Stimulated activated naive CD8-positive, alpha-beta T cell treated with anti-CD3 and anti-CD28 coated beads, Interleukin-15, amount 100 ng/mL, for 72 hours (primary cell): ENCODE measurements around the gene LMTK2.
"Not testable (repeated sequence)": the region's sequence is repeated elsewhere in the genome, so short reads cannot be mapped to it uniquely, and the experiment has no call there.

Experiments used
- ATAC-seq: fragments of 150-1000 bp; cut with Tn5 transposase; 2 replicates; pipeline ENCODE4 v1.10.0; 2021; ENCODE audit warnings: mild to moderate bottlenecking, moderate library complexity
- DNase-seq, 2 donors: peaks; one replicate each; pipeline ENCODE4 v3.0.0; 2021 to 2022
- H3K27ac Mint-ChIP-seq, 2 donors: one replicate each; pipeline ENCODE4 v1.8.0; 2022; ENCODE audit warnings: mild to moderate bottlenecking in 2 of 2, mixed read lengths in 2 of 2, moderate library complexity in 2 of 2
- H3K27me3 Mint-ChIP-seq: one replicate; pipeline ENCODE4 v1.8.0; 2022; ENCODE audit warnings: mixed read lengths
- H3K4me1 Mint-ChIP-seq: one replicate; pipeline ENCODE4 v1.8.0; 2022; ENCODE audit warnings: mild to moderate bottlenecking, mixed read lengths
- H3K4me3 Mint-ChIP-seq, 2 donors: one replicate each; pipeline ENCODE4 v1.8.0; 2022; ENCODE audit warnings: mild to moderate bottlenecking in 2 of 2, mixed read lengths in 2 of 2, moderate library complexity in 1 of 2
- H3K9me3 Mint-ChIP-seq, 2 donors: one replicate each; pipeline ENCODE4 v1.8.0; 2022; ENCODE audit warnings: mixed read lengths in 2 of 2

The LMTK2 gene

DNA sequence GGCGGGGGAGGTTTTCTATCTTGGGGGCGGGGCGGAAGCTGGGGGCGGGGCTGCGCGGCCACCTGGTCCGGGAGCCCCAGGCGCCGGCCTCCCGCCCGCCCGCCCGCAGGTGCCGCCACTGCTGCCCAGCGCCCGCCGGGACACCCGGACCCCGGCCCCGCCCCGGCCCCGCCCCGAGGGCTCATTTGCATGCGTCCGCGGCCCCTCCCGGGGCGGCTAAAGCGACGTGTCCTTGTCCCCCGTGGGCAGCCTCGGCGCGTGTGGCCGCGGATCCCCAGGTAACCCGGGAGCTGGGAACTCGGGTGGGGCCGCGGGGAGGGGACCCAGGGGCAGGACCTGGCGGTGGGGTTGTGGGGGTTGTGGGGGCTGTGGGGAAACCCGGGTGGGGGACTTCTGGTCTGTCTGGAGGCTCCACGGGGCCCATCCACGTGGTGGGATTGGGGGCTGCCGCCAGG is 104.6 kb downstream of the LMTK2 start, which contains the start of gene BHLHA15:
TSS of gene BHLHA15 (plus strand) at position 219 of the 455 bp plus-strand sequence. CDS start 871 bp downstream, outside the sequence.
- H3K9me3 Mint-ChIP-seq: no peaks in the 10 kb centered on the region
- H3K4me1 Mint-ChIP-seq: peaks cover 24% of the 10 kb centered on the region
- H3K27me3 Mint-ChIP-seq: no peaks in the 10 kb centered on the region
- ATAC-seq: peak; percentile 39
- H3K27ac Mint-ChIP-seq: peak within 1 kb of the TSS in 1 of 2 donors; percentile 82
- no peak for DNase-seq
- peak within 1 kb of the TSS; percentile 54 to 69 for H3K4me3 Mint-ChIP-seq

DNA sequence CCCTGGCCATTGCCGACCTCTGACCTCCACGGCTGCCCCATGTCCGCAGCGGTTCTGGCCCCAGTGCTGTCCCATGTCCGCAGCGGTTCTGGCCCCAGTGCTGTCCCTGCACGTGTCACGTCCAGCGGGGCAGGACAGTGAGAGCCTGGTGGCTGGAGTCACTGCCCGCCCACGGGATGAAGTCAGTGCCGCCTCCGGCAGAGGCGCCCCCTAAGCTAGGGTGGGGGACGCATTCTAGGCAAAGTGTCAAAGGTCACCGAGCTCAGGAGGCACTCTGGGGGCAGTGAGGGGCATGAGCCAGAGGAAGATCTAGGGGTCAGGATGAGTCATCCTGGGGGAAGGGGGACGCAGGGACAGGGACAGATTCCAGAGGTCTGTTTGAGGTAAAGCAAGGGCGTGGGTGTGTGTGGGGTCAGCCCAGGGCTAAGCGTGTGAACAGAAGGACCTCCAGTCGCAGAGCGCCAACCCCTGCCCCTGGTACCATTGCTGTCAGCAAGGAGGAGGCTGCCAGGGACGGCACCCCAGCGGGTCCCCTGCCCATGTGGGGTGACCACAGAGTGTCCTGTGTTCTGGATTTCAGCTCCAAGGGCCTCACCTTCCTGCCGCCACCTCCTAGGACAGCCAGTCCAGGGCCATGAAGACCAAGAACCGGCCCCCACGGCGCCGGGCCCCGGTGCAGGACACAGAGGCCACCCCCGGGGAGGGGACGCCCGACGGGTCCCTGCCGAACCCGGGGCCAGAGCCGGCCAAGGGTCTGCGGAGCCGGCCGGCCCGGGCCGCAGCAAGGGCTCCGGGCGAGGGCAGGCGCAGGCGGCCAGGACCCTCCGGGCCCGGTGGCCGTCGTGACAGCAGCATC is 105.2 kb downstream of the LMTK2 start:
- DNase-seq (no peak), ATAC-seq (peak; percentile 44)
- Mint-ChIP-seq H3K4me1 (peaks cover 24% of the 10 kb centered on the region), H3K27ac (peak overlapping the region in 1 of 2 donors; percentile 82), H3K27me3 (no peaks in the 10 kb centered on the region), H3K4me3 (peak overlapping the region; percentile 54 to 69), H3K9me3 (no peaks in the 10 kb centered on the region)

DNA sequence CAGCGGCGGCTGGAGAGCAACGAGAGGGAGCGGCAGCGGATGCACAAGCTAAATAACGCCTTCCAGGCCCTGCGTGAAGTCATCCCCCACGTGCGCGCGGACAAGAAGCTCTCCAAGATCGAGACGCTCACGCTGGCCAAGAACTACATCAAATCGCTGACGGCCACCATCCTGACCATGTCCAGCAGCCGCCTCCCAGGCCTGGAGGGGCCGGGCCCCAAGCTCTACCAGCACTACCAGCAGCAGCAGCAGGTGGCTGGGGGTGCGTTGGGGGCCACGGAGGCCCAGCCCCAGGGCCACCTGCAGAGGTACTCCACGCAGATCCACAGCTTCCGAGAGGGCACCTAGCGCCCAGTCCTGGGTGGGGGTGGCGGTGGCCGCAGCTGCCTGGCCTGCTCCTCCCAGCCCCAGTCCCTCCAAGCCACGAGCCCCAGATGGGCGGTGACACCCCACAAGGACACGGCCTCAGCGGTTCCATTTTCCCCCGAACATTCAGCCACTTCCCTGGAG is 105.9 kb downstream of the LMTK2 start:
- no peaks in the 10 kb centered on the region for H3K27me3 Mint-ChIP-seq
- H3K4me1 Mint-ChIP-seq: peaks cover 27% of the 10 kb centered on the region
- ATAC-seq (peak; percentile 18), DNase-seq (no peak)
- H3K27ac Mint-ChIP-seq: no peak overlapping the region
- peak overlapping the region in 1 of 2 donors; percentile 39 for H3K4me3 Mint-ChIP-seq
- no peaks in the 10 kb centered on the region for H3K9me3 Mint-ChIP-seq

DNA sequence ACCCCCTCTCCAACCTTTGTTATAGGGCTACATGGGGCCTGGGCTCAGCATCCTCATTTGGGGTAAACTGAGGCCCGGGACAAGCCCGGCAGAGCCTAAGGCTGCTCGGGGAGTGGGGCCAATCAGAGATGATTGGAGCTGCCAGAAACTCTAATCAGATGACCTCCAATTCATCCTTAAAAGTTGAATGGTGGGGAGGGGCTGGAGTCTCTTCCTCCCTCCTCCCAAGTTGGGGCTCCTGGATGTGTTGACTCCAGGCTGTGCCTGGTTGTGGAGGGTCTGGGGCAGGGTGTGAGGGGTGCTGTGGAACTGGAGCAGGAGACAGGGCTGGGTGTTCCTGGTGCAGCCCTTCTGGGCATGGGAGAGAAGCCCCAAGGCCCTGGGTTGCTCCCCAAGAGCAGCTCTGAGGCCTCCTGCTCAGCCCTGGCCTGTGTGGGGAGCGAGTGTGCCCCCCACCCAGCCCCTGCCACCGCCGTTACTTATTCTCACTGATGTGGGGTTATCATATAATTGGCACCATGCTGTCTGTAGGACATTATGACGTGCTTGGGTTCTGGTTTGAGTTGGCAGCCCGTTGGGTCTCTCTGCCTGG is 106.7 kb downstream of the LMTK2 start:
- Mint-ChIP-seq H3K4me3 (no peak overlapping the region), H3K27ac (peak overlapping the region in 1 of 2 donors; percentile 46), H3K9me3 (no peaks in the 10 kb centered on the region), H3K4me1 (peaks cover 35% of the 10 kb centered on the region), H3K27me3 (no peaks in the 10 kb centered on the region)
- no peak for DNase-seq
- no peak for ATAC-seq

DNA sequence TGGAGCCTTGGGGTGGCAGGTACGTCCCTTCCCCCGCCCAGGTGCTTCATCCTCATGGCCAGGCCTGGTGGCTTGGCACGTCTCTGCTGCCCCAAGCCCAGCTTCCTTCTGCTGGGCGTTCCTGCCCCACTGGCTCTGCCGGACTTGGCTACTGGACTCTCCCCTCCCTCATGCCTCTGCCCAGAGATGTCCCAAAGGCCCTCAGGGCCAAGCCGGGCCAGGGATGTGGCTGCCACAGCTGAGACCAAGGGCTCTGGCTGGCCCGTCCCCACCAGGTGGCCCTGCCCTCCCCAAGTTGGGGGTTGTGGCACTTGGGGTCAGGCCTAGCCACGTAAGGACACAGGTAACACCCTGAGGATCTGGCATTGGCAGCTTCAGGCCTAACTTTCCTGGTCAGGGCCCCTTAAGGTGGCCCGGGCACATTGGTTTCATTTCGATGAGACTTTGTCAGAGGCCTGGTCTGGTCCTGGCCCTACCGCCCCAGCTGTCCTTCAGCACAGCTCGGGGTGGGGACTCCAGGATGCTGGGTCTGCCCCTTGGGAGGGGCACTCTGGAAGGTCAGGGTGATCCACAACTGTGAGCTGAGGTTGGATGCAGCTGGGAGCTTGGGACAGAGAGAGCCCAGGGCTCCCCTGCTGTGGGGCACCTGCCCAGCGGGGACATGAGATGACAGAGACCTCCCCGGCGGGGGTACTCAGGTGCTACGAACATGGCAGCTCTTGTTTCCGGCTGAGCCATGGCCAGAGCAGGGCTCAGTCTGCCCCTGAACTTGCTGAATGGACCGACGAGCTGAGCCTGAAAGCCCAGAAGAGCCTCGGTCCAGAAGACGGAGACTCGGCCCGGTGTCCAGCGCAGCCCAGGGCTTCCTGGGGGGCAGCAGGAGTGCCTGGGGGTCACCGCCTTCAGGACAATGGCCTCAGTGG is 107.5 kb downstream of the LMTK2 start:
- H3K4me3 Mint-ChIP-seq: no peak overlapping the region
- DNase-seq: no peak
- ATAC-seq: peak; percentile 11
- peak overlapping the region in 1 of 2 donors; percentile 46 for H3K27ac Mint-ChIP-seq
- no peaks in the 10 kb centered on the region for H3K9me3 Mint-ChIP-seq
- H3K4me1 Mint-ChIP-seq: peaks cover 42% of the 10 kb centered on the region
- no peaks in the 10 kb centered on the region for H3K27me3 Mint-ChIP-seq

DNA sequence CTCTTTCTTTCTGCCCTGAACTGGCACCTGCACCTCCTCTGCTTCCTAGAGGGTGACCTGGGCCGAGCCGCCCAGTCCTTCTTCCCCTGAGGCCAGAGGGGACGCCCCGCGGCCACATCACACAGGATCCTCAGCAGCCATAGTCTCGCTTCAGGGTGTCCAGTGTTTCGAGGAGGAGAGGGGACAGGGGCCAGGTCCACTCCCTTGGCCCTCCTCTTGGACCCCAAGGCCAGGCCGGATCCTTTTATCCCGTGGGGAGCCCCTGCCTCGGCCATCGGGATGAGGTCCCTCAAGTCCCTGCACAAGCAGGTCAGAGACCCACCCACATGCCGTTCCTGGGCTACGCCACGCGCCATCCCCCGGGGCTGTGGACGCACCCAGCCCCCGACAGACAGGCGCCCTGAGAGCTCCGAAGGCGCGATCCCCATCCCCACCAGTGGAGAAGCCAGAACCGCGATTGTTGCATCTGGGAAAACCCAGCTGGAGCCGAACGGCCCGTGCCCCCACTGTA is 108.2 kb downstream of the LMTK2 start:
- no peak overlapping the region for H3K4me3 Mint-ChIP-seq
- no peaks in the 10 kb centered on the region for H3K9me3 Mint-ChIP-seq
- peaks cover 47% of the 10 kb centered on the region for H3K4me1 Mint-ChIP-seq
- H3K27me3 Mint-ChIP-seq: no peaks in the 10 kb centered on the region
- DNase-seq: no peak
- no peak for ATAC-seq
- no peak overlapping the region for H3K27ac Mint-ChIP-seq

DNA sequence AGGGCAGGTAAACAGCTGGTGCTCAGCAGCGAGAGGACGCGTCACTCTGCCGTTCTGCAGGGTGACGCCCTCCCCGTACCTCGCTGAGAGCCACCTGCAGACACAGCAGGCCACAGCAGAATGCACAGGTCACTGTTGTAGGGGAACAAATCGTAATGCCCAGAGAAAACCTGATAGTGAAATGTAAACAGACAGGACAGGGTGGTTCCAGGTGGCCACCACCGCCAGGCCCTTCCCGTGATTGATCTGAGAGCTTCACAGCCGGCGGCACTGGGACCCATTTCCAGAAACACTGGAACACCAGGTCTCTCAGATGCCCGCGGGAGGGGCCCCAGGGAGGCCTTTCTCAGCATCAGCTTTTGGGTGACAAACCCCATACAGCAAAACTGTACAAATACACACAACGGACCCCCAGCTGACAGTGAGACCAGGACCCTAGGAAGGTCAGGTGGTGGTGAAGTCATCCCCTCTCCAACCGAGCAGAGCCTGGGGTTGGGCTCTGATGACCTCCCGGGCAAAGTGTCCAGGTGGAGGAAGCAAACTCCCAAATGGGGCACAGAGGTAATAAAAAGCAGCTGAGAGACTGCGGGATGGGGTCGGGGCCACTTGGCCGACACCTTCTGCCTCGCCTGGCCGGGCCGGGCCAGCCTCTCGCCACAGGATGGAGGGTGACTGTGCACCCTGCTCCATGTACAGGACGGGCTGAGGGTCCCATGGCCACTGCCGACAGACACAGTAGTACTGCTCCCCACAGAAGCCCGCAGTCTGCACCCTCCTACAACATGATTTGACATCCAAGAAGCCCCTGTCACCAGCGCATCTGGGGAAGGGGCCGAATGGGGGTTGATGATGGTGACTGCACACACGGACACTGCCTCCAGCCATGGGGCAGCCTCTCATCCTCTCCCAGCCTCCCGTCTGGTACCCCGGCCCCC is 109.2 kb downstream of the LMTK2 start:
- no peak for DNase-seq
- Mint-ChIP-seq H3K27ac (peak overlapping the region in 1 of 2 donors; percentile 54), H3K27me3 (no peaks in the 10 kb centered on the region), H3K4me3 (no peak overlapping the region), H3K4me1 (peaks cover 43% of the 10 kb centered on the region), H3K9me3 (no peaks in the 10 kb centered on the region)
- ATAC-seq: no peak

DNA sequence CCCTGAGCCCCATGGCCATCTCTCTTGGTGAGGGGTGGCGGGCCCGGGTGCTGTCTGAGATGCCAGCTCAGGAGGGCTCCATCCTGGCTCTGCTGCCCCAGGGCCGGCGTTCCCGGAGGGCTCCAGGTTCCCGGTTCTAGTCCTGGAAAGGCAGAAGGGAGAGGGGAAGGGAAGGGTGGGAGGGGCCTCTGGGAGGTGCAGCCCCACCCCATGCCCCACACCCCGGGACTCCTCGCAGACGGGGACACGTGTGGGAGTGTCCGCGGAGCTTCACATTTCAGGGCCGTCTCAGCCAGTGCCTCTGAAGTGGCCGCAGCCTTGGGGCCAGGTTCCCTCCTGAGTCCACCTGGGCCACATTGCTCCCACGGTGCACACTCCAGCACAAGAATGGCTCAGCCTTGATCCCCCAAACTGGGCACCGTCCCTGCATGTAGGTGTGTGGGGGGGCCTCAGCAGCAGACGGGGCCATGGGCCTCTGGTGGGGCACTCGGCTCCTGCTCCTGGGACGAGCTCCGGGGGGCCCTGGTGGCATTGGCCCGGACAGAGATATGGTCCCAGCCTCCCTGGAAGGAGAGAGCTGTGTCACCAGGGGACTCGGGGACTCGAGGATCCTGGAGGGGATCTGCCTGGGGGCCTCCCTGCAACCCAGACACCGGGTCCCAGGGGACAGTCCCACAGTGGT is 110.4 kb downstream of the LMTK2 start:
- Mint-ChIP-seq H3K27me3 (no peaks in the 10 kb centered on the region), H3K9me3 (no peaks in the 10 kb centered on the region), H3K4me3 (no peak overlapping the region), H3K27ac (no peak overlapping the region), H3K4me1 (peaks cover 36% of the 10 kb centered on the region)
- DNase-seq (no peak), ATAC-seq (no peak)

DNA sequence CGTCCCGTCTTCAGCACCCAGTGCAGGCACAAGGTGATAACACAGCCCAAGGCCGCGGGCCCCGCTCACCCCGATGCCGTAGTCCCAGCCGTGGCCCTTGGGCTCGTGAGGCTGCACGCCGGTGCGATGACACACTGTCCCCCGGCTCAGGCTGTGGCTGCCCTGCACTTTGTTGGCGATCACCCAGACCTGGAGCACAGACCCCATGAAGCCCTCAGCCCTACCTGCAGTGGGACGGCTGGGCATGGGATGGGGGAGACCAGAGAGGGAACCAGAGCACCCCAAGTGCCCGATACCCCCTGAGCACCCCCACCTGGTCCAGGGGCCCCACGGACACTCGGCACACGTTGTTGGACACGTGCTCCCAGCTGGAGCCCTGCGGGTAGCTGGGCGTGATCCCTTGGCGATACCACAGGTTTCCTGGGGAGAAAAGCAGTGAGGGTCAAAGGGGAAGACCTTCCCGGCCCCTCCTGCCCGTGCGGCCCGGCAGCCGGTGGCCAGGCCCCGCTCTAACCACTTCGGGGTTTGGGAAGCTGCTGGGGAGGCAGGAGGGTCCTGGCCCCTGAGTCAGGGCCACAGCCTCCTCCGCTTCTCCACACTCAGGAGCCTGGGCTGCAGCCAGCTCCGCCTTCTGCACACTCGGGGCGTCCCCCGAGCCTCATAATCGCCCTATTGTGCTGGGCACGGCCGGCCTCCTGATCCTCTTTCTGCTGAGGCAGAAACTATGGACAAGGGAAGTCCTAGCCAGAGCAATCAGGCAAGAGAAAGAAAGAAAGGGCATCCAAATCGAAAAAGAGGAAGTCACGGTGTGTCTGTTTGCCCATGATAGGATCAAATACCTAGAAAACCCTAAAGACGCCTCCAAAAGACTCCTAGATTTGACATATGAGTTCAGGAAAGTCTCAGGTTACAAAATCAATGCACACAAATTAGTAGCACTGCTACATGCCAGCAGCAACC is 111.2 kb downstream of the LMTK2 start:
- no peaks in the 10 kb centered on the region for H3K27me3 Mint-ChIP-seq
- H3K4me3 Mint-ChIP-seq: no peak overlapping the region
- peaks cover 30% of the 10 kb centered on the region for H3K4me1 Mint-ChIP-seq
- H3K9me3 Mint-ChIP-seq: no peaks in the 10 kb centered on the region
- ATAC-seq (peak; percentile 6), DNase-seq (no peak)
- H3K27ac Mint-ChIP-seq: peak overlapping the region in 1 of 2 donors; percentile 30

DNA sequence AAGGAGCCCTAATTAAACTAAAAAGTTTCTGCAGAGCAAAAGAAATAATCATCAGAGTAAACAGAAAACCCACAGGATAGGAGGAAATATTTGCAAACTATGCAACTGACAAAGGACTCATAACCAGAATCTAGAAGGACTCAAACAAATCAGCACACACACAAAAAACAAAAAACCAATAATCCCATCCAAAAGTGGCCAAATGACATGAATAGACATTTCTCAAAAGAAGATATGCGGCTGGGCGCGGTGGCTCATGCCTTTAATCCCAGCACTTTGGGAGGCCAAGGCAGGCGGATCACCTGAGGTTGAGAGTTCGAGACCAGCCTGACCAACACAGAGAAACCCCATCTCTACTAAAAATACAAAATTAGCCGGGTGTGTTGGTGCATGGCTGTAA is 112.7 kb downstream of the LMTK2 start:
- H3K4me3 Mint-ChIP-seq, H3K9me3 Mint-ChIP-seq, DNase-seq, ATAC-seq, H3K27me3 Mint-ChIP-seq: not testable (repeated sequence)
- peak overlapping the region in 1 of 2 donors; percentile 29 for H3K27ac Mint-ChIP-seq
- peaks cover 25% of the 10 kb centered on the region for H3K4me1 Mint-ChIP-seq

DNA sequence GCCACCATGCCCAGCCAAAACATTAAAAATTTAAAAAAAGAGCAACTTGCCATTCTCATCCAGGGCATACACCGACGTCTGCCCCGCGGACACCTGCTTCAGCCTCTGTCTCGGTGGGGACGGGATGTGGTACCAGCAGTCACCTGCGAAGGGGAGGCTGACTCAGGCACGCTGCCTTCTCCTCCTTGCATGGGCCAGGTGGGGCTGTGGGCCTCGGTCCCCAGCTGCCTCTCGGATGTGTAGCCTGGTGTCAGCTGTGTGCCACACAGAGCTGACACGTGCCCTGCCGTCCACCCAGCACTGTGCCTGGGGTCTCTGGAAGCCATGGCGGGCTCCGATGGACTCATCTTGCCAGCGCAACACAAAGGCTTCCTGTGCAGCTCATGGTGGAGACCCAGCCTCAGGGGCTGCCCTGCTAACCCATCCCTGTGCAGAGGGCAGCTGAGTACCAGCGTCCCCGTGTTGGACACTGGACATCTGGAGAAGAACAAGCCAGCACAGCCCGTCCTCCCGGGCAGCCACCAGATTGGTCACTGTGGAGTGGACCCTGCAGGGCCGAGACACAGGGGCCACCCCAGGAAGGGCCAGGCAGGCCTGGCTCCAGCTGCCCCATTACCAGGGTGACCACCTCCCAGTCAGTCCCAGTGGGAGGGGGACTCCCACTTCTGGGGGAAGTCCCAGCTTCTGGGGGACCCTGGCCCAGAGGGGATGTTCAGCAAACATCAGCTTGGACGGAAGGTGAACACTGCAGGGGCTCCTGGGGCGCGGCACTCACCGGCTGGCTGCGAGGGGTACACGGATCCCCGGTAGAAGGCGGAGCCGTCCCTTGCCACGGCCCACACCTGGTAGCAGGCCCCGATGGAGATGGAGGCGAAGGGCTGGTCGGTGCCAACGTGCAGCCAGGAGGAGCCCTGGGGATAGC is 115.2 kb downstream of the LMTK2 start:
- ATAC-seq (peak; percentile 10), DNase-seq (no peak)
- Mint-ChIP-seq H3K27me3 (no peaks in the 10 kb centered on the region), H3K9me3 (no peaks in the 10 kb centered on the region), H3K4me3 (no peak overlapping the region), H3K4me1 (peaks cover 25% of the 10 kb centered on the region), H3K27ac (no peak overlapping the region)
